ENCODE measurements around the gene AQP3. TPM values are rescaled to one million over a fixed set of nuclear protein-coding genes. Genes with fewer than 3 reads are reported as not detected.
"Not testable (repeated sequence)": the region's sequence is repeated elsewhere in the genome, so short reads cannot be mapped to it uniquely, and the experiment has no call there.

AQP3 gene
- total RNA-seq, 4 donors from 2014 or later = 1,484 to 2,988 (median 2,291) TPM

DNA sequence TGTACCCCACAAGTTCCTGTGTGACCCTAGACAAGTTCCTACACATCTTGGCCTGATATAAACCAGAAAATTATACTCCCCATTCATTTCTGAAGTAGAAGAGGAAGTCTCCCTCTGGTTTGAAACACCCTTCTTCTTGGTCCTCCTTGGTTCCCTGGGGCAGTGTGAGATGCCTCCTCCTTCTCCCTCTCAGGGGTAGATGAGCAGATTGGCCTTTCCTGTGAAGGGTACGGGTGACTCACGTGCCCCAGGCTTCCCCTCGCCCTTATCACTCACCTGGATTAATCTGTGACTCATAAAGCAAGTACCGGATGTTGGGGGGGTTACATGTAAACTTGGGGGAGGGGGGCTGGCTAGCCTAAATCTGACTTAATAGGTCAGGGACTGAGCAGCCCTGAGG, 11.1 kb upstream of the AQP3 start:
- H3K36me3 ChIP-seq = peaks cover 11 to 21% (median 15%) of the 10 kb centered on the region in 3 donors
- WGBS, 2 donors = 18 to 50% methylated on average over 1 to 4 of the region's 4 CpGs
- no peaks in the 10 kb centered on the region for H3K9me3 ChIP-seq
- intact Hi-C loops (cut with DNase I) = no loop called here
- H3K27ac ChIP-seq = peak overlapping the region; percentile 47 to 77 (median 74)
- no peak overlapping the region for H3K4me3 ChIP-seq
- no peaks in the 10 kb centered on the region for H3K27me3 ChIP-seq
- H3K4me1 ChIP-seq = peaks cover 20 to 77% (median 43%) of the 10 kb centered on the region in 3 donors
- DNase-seq = no peak
- no peak for TF ChIP-seq POLR2A (IDR thresholded peaks at IDR 0.05)
- TF ChIP-seq, protein P1, sequence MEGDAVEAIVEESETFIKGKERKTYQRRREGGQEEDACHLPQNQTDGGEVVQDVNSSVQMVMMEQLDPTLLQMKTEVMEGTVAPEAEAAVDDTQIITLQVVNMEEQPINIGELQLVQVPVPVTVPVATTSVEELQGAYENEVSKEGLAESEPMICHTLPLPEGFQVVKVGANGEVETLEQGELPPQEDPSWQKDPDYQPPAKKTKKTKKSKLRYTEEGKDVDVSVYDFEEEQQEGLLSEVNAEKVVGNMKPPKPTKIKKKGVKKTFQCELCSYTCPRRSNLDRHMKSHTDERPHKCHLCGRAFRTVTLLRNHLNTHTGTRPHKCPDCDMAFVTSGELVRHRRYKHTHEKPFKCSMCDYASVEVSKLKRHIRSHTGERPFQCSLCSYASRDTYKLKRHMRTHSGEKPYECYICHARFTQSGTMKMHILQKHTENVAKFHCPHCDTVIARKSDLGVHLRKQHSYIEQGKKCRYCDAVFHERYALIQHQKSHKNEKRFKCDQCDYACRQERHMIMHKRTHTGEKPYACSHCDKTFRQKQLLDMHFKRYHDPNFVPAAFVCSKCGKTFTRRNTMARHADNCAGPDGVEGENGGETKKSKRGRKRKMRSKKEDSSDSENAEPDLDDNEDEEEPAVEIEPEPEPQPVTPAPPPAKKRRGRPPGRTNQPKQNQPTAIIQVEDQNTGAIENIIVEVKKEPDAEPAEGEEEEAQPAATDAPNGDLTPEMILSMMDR (IDR thresholded peaks at IDR 0.05) = no peak

DNA sequence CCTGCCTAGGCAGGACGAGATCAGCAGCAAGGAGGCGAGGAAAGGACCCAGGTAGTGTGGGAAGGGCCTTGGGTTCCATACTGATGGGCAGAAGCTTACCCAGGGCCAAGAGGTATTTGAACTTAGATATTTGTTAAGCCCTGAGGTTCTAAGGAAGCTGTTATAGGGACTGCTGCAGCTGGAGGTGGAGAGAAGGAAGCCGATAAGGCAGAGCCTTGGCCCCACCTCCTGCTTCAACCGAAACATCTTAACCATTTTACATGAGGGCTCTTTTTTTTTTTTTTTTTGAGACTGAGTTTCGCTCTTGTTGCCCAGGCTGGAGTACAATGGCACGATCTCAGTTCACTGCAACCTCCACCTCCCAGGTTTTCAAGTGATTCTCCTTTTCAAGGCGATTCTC, 8.6 kb upstream of the AQP3 start:
- H3K27ac ChIP-seq = no peak overlapping the region
- H3K4me3 ChIP-seq = no peak overlapping the region
- 80 to 82% methylated on average over 7 of the region's 7 CpGs for WGBS, 2 donors
- DNase-seq = no peak
- no peaks in the 10 kb centered on the region for H3K27me3 ChIP-seq
- H3K4me1 ChIP-seq = peaks cover 33 to 72% (median 38%) of the 10 kb centered on the region in 3 donors
- TF ChIP-seq POLR2A (IDR thresholded peaks at IDR 0.05) = no peak
- TF ChIP-seq, protein P1 (IDR thresholded peaks at IDR 0.05) = no peak
- intact Hi-C loops (cut with DNase I) = no loop called here
- H3K9me3 ChIP-seq = no peaks in the 10 kb centered on the region
- H3K36me3 ChIP-seq = no peaks in the 10 kb centered on the region

DNA sequence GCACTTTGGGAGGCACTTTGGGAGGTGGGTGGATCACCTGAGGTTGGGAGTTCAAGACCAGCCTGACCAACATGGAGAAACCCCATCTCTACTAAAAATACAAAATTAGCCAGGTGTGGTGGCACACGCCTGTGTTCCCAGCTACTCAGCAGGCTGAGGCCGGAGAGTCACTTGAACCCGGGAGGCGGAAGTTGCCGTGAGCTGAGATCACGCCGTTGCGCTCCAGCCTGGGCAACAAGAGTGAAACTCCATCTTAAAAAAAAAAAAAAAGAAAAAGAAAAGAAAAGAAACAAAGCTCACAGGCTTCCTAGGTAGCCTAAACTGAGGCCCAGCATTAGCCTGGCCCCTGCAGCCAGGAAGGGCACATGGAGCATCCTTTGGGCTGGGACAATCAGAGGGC, 8.1 kb upstream of the AQP3 start:
- 81 to 92% methylated on average over 8 of the region's 8 CpGs for WGBS, 2 donors
- DNase-seq; H3K27me3 ChIP-seq; H3K9me3 ChIP-seq; H3K4me3 ChIP-seq; H3K27ac ChIP-seq; H3K36me3 ChIP-seq; intact Hi-C loops (cut with DNase I): not testable (repeated sequence)
- peaks cover 29 to 72% (median 33%) of the 10 kb centered on the region in 3 donors for H3K4me1 ChIP-seq

DNA sequence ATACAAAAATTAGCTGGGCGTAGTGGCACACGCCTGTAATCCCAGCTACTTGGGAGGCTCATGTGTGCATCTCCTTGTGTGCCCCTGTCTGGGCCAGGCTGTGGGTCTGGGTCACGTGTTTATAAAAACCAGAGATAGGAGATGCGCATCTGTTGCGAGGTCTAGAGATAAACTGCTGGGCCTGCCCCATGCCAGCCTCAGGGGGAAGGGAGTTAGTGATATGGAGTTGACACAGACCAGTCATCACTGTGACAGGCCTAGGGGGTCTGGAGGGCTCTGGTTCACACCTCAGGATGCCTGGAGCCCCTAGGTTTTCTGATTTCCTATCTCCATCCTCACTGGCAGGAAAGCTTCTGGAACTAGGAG, 7.3 kb upstream of the AQP3 start:
- H3K27me3 ChIP-seq; H3K9me3 ChIP-seq; H3K36me3 ChIP-seq; intact Hi-C loops (cut with DNase I); DNase-seq; H3K4me3 ChIP-seq: not testable (repeated sequence)
- 90 to 100% methylated on average over 3 of the region's 5 CpGs for WGBS, 2 donors
- peak overlapping the region in 3 of 4 donors; percentile 66 to 81 (median 71) for H3K27ac ChIP-seq
- peaks cover 23 to 70% (median 32%) of the 10 kb centered on the region in 3 donors for H3K4me1 ChIP-seq

DNA sequence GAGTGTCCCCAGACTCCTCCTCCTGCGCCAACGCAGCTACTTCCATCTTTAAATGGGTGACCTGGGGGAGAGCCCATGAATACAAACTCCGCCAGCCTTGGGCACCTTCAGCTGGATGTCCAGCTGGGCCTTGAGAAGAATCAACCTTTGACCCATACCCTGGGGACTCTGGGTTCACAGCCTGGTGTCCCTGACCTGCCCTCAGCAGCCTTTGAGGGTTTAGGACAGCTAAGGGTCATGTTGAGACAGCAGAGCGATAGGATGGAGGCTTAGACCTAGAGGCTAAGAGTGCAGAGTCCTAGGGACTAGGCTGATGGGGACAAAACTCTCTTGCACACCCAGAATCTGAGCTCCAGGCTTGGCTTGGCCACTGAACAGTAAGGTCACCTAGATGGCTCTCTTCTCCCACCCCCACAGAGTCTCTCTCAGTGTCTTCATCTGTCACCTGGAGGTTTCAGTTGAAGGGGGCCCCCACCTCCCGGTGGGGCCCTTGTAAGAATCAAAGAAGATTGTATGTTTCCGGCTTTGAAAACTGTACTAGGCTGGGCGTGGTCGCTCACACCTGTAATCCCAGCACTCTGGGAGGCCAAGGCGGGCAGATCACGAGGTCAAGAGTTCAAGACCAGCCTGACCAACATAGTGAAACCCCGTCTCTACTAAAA, 6.7 kb upstream of the AQP3 start:
- H3K4me1 ChIP-seq = peaks cover 18 to 70% (median 31%) of the 10 kb centered on the region in 3 donors
- TF ChIP-seq POLR2A (IDR thresholded peaks at IDR 0.05) = no peak
- TF ChIP-seq, protein P1 (IDR thresholded peaks at IDR 0.05) = no peak
- no peak overlapping the region for H3K4me3 ChIP-seq
- intact Hi-C loops (cut with DNase I) = no loop called here
- H3K27ac ChIP-seq = peak overlapping the region; percentile 66 to 81 (median 70)
- DNase-seq = no peak
- 67 to 90% methylated on average over 3 to 9 of the region's 11 CpGs for WGBS, 2 donors
- H3K9me3 ChIP-seq = no peaks in the 10 kb centered on the region
- H3K27me3 ChIP-seq = no peaks in the 10 kb centered on the region
- no peaks in the 10 kb centered on the region for H3K36me3 ChIP-seq

DNA sequence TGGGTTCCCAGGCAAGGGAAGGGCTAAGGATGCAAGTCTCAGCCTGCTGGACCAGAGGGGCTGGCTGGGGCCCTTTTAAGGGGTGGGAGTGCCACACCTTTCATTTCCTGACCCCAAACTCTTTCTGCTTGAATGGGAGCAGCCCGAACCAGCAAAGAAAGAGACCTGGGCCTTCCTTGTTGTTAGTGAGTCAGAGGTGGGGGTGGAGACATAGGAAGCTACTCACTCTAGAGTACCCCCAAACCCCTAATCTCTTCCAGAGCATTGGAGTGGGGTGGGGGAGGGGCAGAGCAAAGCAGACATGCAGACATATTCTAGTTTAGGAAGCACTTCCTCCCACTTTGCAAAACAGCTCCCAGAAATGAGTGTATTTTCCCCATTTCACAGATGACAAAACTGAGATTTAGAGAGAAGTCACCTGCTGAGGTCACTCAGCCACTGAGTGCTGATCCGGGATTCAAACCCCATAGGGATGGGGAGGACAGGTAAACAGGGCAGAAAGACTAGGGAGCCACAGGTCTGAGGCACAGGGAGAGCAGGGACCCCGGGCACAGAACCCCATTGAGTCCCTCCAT, 6.0 kb upstream of the AQP3 start:
- Histone ChIP-seq H3K4me3 (no peak overlapping the region), H3K27me3 (no peaks in the 10 kb centered on the region), H3K36me3 (no peaks in the 10 kb centered on the region), H3K4me1 (peaks cover 13 to 70% (median 29%) of the 10 kb centered on the region in 3 donors), H3K9me3 (no peaks in the 10 kb centered on the region), H3K27ac (peak overlapping the region; percentile 66 to 81 (median 70))
- no peak for DNase-seq
- no peak for TF ChIP-seq POLR2A (IDR thresholded peaks at IDR 0.05)
- TF ChIP-seq, protein P1 (IDR thresholded peaks at IDR 0.05) = no peak
- 56 to 60% methylated on average over 3 of the region's 3 CpGs for WGBS, 2 donors
- intact Hi-C loops (cut with DNase I) = no loop called here
